H9 (cell line): ENCODE data around the gene CABLES1. TPM values are rescaled to one million over a fixed set of nuclear protein-coding genes. Genes with fewer than 3 reads are reported as not detected.

Experiments
- DNase-seq: peaks from one replicate; pipeline ENCODE4 v3.0.0-alpha.2; 2017
- H2AFZ ChIP-seq: one replicate; pipeline ENCODE4 v1.6.1; 2013; ENCODE audit warnings: mild to moderate bottlenecking, low read length, control low read depth, moderate library complexity
- H2AK5ac ChIP-seq: 2 replicates; pipeline ENCODE4 v1.6.1; 2013; ENCODE audit warnings: low read length, control low read depth, mixed read lengths; ENCODE audit not compliant: insufficient read length
- H2BK120ac ChIP-seq: one replicate; pipeline ENCODE4 v1.6.1; 2013; ENCODE audit warnings: low read depth, mild to moderate bottlenecking, low read length, control low read depth, inconsistent platforms; ENCODE audit not compliant: poor library complexity, severe bottlenecking
- H2BK12ac ChIP-seq: 2 replicates; pipeline ENCODE4 v1.6.1; 2013; ENCODE audit warnings: low read length, control low read depth, mixed read lengths, low read depth; ENCODE audit not compliant: insufficient read length
- H2BK15ac ChIP-seq: 2 replicates; pipeline ENCODE4 v1.6.1; 2013; ENCODE audit warnings: low read depth, low read length, control low read depth
- H2BK20ac ChIP-seq: one replicate; pipeline ENCODE4 v1.6.1; 2013; ENCODE audit warnings: low read depth, mild to moderate bottlenecking, low read length, control low read depth, inconsistent platforms; ENCODE audit not compliant: poor library complexity, severe bottlenecking
- H2BK5ac ChIP-seq: 2 replicates; pipeline ENCODE4 v1.6.1; 2013; ENCODE audit warnings: low read length, control low read depth, mixed read lengths; ENCODE audit not compliant: insufficient read length
- H3K14ac ChIP-seq: 2 replicates; pipeline ENCODE4 v1.6.1; 2013; ENCODE audit warnings: low read length, control low read depth; ENCODE audit not compliant: insufficient read depth
- H3K18ac ChIP-seq: 2 replicates; pipeline ENCODE4 v1.6.1; 2013; ENCODE audit warnings: low read depth, mild to moderate bottlenecking, mixed read lengths, low read length, control low read depth; ENCODE audit not compliant: insufficient read length
- H3K23ac ChIP-seq: 2 replicates; pipeline ENCODE4 v1.6.1; 2013; ENCODE audit warnings: low read length, control low read depth, mixed read lengths, low read depth; ENCODE audit not compliant: insufficient read length
- H3K23me2 ChIP-seq: 2 replicates; pipeline ENCODE4 v1.6.1; 2013; ENCODE audit warnings: low read depth, mild to moderate bottlenecking, mixed read lengths, low read length, control low read depth; ENCODE audit not compliant: insufficient read length, poor library complexity, severe bottlenecking
- H3K27ac ChIP-seq: 2 replicates; pipeline ENCODE4 v1.5.1; 2013; ENCODE audit warnings: low read length, control low read depth, mixed read lengths, low read depth; ENCODE audit not compliant: insufficient read length
- H3K27me3 ChIP-seq: 2 replicates; pipeline ENCODE4 v1.6.1; 2013; ENCODE audit warnings: low read length, control low read depth, inconsistent platforms; ENCODE audit not compliant: insufficient read depth
- H3K4ac ChIP-seq: 2 replicates; pipeline ENCODE4 v1.6.1; 2013; ENCODE audit warnings: low read depth, mild to moderate bottlenecking, control low read depth, inconsistent platforms, low read length, moderate library complexity
- H3K4me1 ChIP-seq: 2 replicates; pipeline ENCODE4 v1.6.1; 2013; ENCODE audit warnings: low read length, control low read depth, inconsistent platforms; ENCODE audit not compliant: insufficient read depth
- H3K4me2 ChIP-seq: 2 replicates; pipeline ENCODE4 v1.6.1; 2013; ENCODE audit warnings: low read length, control low read depth, mixed read lengths; ENCODE audit not compliant: insufficient read length, insufficient read depth
- H3K56ac ChIP-seq: 2 replicates; pipeline ENCODE4 v1.6.1; 2013; ENCODE audit warnings: low read depth, mild to moderate bottlenecking, mixed read lengths, low read length, control low read depth; ENCODE audit not compliant: insufficient read length
- H3K79me1 ChIP-seq: 2 replicates; pipeline ENCODE4 v1.6.1; 2013; ENCODE audit warnings: low read depth, mild to moderate bottlenecking, moderate library complexity, low read length, control low read depth, inconsistent platforms; ENCODE audit not compliant: insufficient read depth, poor library complexity, severe bottlenecking
- H3K79me2 ChIP-seq: 2 replicates; pipeline ENCODE4 v1.6.1; 2013; ENCODE audit warnings: low read length, control low read depth, inconsistent platforms; ENCODE audit not compliant: insufficient read depth
- H3K9ac ChIP-seq: 2 replicates; pipeline ENCODE4 v1.6.1; 2013; ENCODE audit warnings: low read length, control low read depth, mixed read lengths; ENCODE audit not compliant: insufficient read length; ENCODE audit errors: extremely low read depth
- H3K9me3 ChIP-seq: one replicate; pipeline ENCODE4 v1.6.1; 2013; ENCODE audit warnings: low read depth, low read length, inconsistent platforms; ENCODE audit not compliant: control insufficient read depth
- H3T11ph ChIP-seq: one replicate; pipeline ENCODE4 v1.6.1; 2013; ENCODE audit warnings: mild to moderate bottlenecking, low read length, control low read depth, inconsistent platforms
- H4K20me1 ChIP-seq: one replicate; pipeline ENCODE4 v1.6.1; 2013; ENCODE audit not compliant: control insufficient read depth, insufficient read length, insufficient read depth
- H4K5ac ChIP-seq: 2 replicates; pipeline ENCODE4 v1.6.1; 2013; ENCODE audit warnings: low read depth, mild to moderate bottlenecking, mixed read lengths, low read length, control low read depth; ENCODE audit not compliant: insufficient read length
- H4K8ac ChIP-seq: replicated peaks from 2 replicates; pipeline ENCODE4 v1.6.1; 2013; ENCODE audit warnings: low read length, control low read depth, mixed read lengths, low read depth; ENCODE audit not compliant: insufficient read length
- H4K91ac ChIP-seq: 2 replicates; pipeline ENCODE4 v1.6.1; 2013; ENCODE audit warnings: low read depth, mild to moderate bottlenecking, moderate library complexity, mixed read lengths, low read length, control low read depth; ENCODE audit not compliant: insufficient read length
- H3K27ac Mint-ChIP-seq, 3 experiments: 2 replicates in 2 of 3; 3 replicates in 1 of 3; pipeline ENCODE4 v1.8.0; 2020 to 2021; ENCODE audit warnings: mixed read lengths in 3 of 3, mild to moderate bottlenecking in 1 of 3, moderate library complexity in 1 of 3
- H3K27me3 Mint-ChIP-seq: 2 replicates; pipeline ENCODE4 v1.8.0; 2021; ENCODE audit warnings: low read depth, mild to moderate bottlenecking, moderate library complexity, mixed read lengths
- H3K36me3 Mint-ChIP-seq, 3 experiments: 2 replicates in 2 of 3; 3 replicates in 1 of 3; pipeline ENCODE4 v1.8.0; 2020 to 2021; ENCODE audit warnings: low read depth in 3 of 3, mixed read lengths in 3 of 3; ENCODE audit not compliant: insufficient read depth in 1 of 3
- H3K4me1 Mint-ChIP-seq, 2 experiments: 2 replicates each; pipeline ENCODE4 v1.8.0; 2020; ENCODE audit warnings: mixed read lengths in 2 of 2
- H3K4me3 Mint-ChIP-seq, 2 experiments: 2 replicates in 1 of 2; 3 replicates in 1 of 2; pipeline ENCODE4 v1.8.0; 2020 to 2021; ENCODE audit warnings: mild to moderate bottlenecking in 2 of 2, mixed read lengths in 2 of 2, moderate library complexity in 1 of 2
- H3K9me3 Mint-ChIP-seq, 2 experiments: 2 replicates in 1 of 2; 3 replicates in 1 of 2; pipeline ENCODE4 v1.8.0; 2020; ENCODE audit warnings: mild to moderate bottlenecking in 2 of 2, mixed read lengths in 2 of 2, moderate library complexity in 1 of 2
- CTCF ChIP-seq: fragments of 200-600 bp; sonication (generic); conservative IDR thresholded peaks from 3 replicates; pipeline ENCODE4 v1.8.0; 2021; ENCODE audit warnings: antibody characterized with exemption, mild to moderate bottlenecking
- WGBS: extraction: QIAGEN DNeasy Blood & Tissue Kit; methylation state at CpG from one replicate; pipeline ENCODE4 v1.1.7; 2013; ENCODE audit warnings: missing lambda C conversion rate, low lambda C conversion rate, mixed read lengths; ENCODE audit not compliant: insufficient read length; ENCODE audit errors: extremely low coverage; 5-methylcytosine and 5-hydroxymethylcytosine counted together
- total RNA-seq: library from RNA; stranded (reverse); gene quantifications from 2 replicates; pipeline ENCODE4 v1.2.1, GENCODE V29; 2021

The CABLES1 gene
- total RNA-seq, 1 experiment from 2014 or later = 27.1 TPM

GRCh38 chr18:23226391-23226790 lies 91.1 kb downstream of the CABLES1 start:
- Histone ChIP-seq H3K4me2 (no peak overlapping the region), H3K56ac (no peak overlapping the region), H2BK120ac (no peak overlapping the region), H3K27me3 (no peaks in the 10 kb centered on the region), H3K27ac (no peak overlapping the region), H3K23me2 (no peaks in the 10 kb centered on the region), H2BK5ac (no peak overlapping the region), H3K14ac (no peak overlapping the region), H3K18ac (no peak overlapping the region), H2AK5ac (no peak overlapping the region), H4K8ac (no peak overlapping the region), H3K4me1 (no peaks in the 10 kb centered on the region; the same call in 1 of the 2 replicates), H2BK12ac (no peak overlapping the region), H3T11ph (no peak overlapping the region), H3K4ac (no peak overlapping the region), H2BK15ac (no peak overlapping the region), H4K5ac (no peak overlapping the region), H3K9ac (no peak overlapping the region), H3K23ac (no peak overlapping the region), H4K91ac (no peak overlapping the region), H4K20me1 (no peaks in the 10 kb centered on the region), H3K79me2 (no peaks in the 10 kb centered on the region), H2AFZ (no peak overlapping the region), H3K9me3 (no peaks in the 10 kb centered on the region), H2BK20ac (no peak overlapping the region), H3K79me1 (no peaks in the 10 kb centered on the region)
- no peak for DNase-seq
- WGBS = no CpG with 5 or more reads among the region's 3 CpGs
- Mint-ChIP-seq H3K9me3 (no peaks in the 10 kb centered on the region), H3K36me3 (peaks cover 7 to 42% (median 14%) of the 10 kb centered on the region in 3 experiments; a peak in 5 of 7 replicates), H3K4me3 (no peak overlapping the region), H3K27ac (no peak overlapping the region), H3K27me3 (no peaks in the 10 kb centered on the region), H3K4me1 (peaks cover 15 to 16% of the 10 kb centered on the region in 2 experiments)
- no peak for TF ChIP-seq CTCF
